Fibroblast of pulmonary artery (primary cell): ENCODE results near the gene LZTR1.
"Not testable (repeated sequence)": the region's sequence is repeated elsewhere in the genome, so short reads cannot be mapped to it uniquely, and the experiment has no call there.

Experiments used
- DNase-seq: peaks from one replicate; pipeline ENCODE4 v3.0.0-alpha.2; 2010; ENCODE audit warnings: low read depth
- H3K4me3 ChIP-seq: replicated peaks from 2 replicates; pipeline ENCODE4 v1.5.1; 2011; ENCODE audit warnings: low read depth, mild to moderate bottlenecking, control low read depth, low read length, moderate library complexity
- TF ChIP-seq, protein P1 (sequence below): IDR thresholded peaks from 2 replicates; pipeline ENCODE4 v1.5.1; 2011; ENCODE audit warnings: mild to moderate bottlenecking, control low read depth, low read length, inconsistent platforms; ENCODE audit errors: missing control alignments

LZTR1 gene

DNA sequence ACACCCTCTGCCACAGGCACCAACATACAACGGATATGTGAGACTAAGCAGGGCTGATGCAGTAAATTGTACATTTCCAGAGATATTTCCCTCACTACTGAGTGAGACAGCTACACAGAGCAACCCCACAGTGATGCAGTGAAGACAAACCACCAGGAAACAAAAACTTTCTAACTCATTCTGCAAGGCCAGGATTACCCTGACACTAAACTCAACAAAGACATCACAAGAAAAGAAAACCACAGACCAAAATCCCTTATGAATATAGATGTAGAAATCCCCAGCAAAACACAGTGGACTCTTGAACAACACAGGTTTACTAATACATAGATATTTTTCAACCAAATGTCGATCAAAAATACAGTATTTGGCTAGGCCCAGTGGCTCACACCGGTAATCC lies 51.8 kb downstream of the LZTR1 start:
- TF ChIP-seq, protein P1, sequence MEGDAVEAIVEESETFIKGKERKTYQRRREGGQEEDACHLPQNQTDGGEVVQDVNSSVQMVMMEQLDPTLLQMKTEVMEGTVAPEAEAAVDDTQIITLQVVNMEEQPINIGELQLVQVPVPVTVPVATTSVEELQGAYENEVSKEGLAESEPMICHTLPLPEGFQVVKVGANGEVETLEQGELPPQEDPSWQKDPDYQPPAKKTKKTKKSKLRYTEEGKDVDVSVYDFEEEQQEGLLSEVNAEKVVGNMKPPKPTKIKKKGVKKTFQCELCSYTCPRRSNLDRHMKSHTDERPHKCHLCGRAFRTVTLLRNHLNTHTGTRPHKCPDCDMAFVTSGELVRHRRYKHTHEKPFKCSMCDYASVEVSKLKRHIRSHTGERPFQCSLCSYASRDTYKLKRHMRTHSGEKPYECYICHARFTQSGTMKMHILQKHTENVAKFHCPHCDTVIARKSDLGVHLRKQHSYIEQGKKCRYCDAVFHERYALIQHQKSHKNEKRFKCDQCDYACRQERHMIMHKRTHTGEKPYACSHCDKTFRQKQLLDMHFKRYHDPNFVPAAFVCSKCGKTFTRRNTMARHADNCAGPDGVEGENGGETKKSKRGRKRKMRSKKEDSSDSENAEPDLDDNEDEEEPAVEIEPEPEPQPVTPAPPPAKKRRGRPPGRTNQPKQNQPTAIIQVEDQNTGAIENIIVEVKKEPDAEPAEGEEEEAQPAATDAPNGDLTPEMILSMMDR: no peak
- no peak overlapping the region for H3K4me3 ChIP-seq
- no peak for DNase-seq

GRCh38 chr22:21034989-21035388 lies 52.9 kb downstream of the LZTR1 start:
- DNase-seq: no peak

GRCh38 chr22:21038405-21038804 lies 56.3 kb downstream of the LZTR1 start:
- peak; percentile 56 for DNase-seq
- TF ChIP-seq, protein P1: no peak

More at GRCh38 chr22:21034989-21035388, 52.9 kb downstream of the LZTR1 start:
- H3K4me3 ChIP-seq: no peak overlapping the region
- TF ChIP-seq, protein P1: no peak

GRCh38 chr22:21039158-21039557 lies 57.1 kb downstream of the LZTR1 start:
- not testable (repeated sequence) for DNase-seq, H3K4me3 ChIP-seq

More at GRCh38 chr22:21038405-21038804, 56.3 kb downstream of the LZTR1 start:
- H3K4me3 ChIP-seq: no peak overlapping the region

- no peak overlapping the region for H3K4me3 ChIP-seq
- DNase-seq: peak; percentile 13
- TF ChIP-seq, protein P1: no peak
Observed at GRCh38 chr22:21041937-21042336, 59.8 kb downstream of the LZTR1 start.

GRCh38 chr22:21042978-21043859 lies 61.1 kb downstream of the LZTR1 start:
- H3K4me3 ChIP-seq: no peak overlapping the region
- TF ChIP-seq, protein P1: no peak
- DNase-seq: no peak

- H3K4me3 ChIP-seq: no peak overlapping the region
- DNase-seq: no peak
- TF ChIP-seq, protein P1: no peak
Observed at GRCh38 chr22:21043860-21044535, 61.9 kb downstream of the LZTR1 start.
